GM12874 (cell line): Measurements from ENCODE around the gene DIPK2B.

ENCODE experiments used
- CTCF ChIP-seq: IDR thresholded peaks from 2 replicates; pipeline ENCODE4 v1.5.1; 2011; ENCODE audit warnings: low read depth, mild to moderate bottlenecking, control low read depth, low read length, moderate library complexity; ENCODE audit not compliant: insufficient read depth

DIPK2B gene

GRCh38 chrX:45228126-45228525 is 27.4 kb upstream of the DIPK2B start:
- no peak for TF ChIP-seq CTCF

- TF ChIP-seq CTCF, result no peak
These were observed 7.6 kb upstream of the DIPK2B start for GRCh38 chrX:45208121-45208856.

- TF ChIP-seq CTCF, result no peak
These were observed 1.5 kb upstream of the DIPK2B start for GRCh38 chrX:45202171-45202570.

- no peak for TF ChIP-seq CTCF
These were observed 2.0 kb downstream of the DIPK2B start for GRCh38 chrX:45198706-45199105.

GRCh38 chrX:45198301-45198700 is 2.4 kb downstream of the DIPK2B start:
- no peak for TF ChIP-seq CTCF

GRCh38 chrX:45196701-45197100 is 4.0 kb downstream of the DIPK2B start:
- TF ChIP-seq CTCF, result no peak

- no peak for TF ChIP-seq CTCF
These were observed 8.8 kb downstream of the DIPK2B start for GRCh38 chrX:45191820-45192409.
